ENCODE results near the gene EN1.

Gene EN1

DNA sequence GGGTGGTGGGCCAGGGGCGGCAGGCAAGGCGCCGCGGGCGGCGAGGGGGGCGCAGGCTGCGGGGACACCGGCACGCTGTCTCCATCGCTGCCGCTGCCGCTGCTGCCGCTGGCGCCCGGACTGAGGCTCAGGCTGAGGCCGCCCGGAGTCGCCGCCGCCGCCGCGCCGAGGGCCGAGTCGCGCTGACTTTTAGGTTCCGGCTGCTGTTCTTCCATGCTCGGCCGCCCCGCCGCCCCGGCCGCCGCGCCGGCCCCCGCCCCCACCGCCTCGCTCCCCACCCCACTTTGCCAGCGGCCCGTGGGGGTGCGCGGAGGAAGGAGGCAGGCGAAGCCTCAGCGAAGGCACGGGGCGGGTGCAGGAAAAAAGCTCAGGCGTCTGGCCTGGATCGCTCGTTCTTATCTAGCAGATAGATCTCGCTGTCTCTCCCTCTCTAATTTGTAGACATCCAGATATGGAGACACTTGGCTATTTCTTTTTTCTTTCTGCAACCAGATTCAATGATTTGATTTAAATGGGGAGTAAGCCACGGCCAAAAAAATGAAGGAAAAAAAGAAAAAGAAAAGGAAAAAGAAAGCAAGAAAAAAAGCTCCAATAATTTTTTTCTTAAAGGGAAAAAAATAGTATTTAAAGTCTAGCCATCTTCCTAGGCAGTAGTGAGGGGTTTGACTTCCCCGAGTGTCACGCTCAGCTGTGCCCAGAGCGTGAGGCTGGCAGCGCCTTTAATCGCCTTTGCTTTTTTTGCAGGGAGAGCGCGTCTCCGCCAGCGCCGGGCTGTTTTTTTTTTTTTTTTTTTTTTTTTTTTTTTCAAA is at the start of gene EN1:
Gene EN1, minus strand, starts transcription at position 696 of the 809 bp plus-strand sequence. Its CDS starts 481 bp downstream, at position 215.
- no peak for DNase-seq

DNA sequence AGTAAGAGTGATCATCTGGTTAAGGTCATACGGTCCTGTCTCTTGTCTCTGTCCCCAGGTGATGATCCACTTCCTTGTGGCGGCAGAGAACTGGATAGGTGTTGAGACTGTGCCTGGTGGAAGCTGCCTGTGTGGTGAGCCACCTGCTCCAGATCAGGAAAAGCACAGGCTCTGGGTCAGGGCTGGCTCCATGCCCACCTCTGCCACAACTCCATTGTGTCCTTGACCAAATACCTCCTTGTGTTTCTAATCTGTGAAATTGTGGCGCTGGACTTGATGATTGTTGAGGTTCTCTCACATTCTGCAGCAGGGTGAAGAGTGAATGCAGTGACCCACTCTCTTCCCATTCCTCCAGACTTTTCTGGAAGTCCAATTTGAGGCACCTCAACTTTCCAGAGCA is 45.7 kb upstream of the EN1 start:
- no peak for DNase-seq

DNA sequence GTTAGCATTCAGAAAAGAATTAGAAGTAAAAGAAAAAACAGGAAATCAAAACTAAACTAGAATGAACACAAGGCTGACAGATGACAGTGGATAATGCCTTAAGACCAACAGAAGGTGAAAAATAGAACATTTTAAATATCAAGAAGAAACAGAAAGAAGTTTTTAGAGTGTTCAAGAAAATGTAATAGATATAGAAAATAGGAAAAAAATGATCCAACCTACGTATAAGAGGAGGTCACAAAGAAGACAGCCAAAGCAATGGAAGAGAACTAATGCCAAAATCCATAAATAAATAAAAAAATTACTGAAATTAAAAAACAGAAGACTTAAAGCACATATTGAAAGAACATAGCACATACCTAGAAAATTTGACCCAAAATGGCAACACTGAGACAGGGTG is 42.5 kb upstream of the EN1 start:
- no peak for DNase-seq

DNA sequence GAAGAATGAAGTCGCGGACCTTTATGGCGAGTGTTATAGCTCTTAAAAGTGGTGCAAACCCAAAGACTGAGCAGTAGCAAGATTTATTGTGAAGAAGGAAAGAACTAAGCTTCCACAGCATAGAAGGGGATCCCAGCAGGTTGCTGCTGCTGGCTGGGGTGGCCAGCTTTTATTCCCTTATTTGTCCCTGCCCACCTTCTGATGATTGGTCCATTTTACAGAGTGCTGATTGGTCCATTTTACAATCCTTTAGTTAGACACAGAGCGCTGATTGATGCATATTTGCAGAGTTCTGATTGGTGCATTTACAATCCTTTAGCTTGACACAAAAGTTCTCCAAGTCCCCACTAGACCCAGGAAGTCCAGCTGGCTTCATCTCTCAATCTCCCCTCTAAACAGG is 36.3 kb upstream of the EN1 start:
- no peak for DNase-seq

DNA sequence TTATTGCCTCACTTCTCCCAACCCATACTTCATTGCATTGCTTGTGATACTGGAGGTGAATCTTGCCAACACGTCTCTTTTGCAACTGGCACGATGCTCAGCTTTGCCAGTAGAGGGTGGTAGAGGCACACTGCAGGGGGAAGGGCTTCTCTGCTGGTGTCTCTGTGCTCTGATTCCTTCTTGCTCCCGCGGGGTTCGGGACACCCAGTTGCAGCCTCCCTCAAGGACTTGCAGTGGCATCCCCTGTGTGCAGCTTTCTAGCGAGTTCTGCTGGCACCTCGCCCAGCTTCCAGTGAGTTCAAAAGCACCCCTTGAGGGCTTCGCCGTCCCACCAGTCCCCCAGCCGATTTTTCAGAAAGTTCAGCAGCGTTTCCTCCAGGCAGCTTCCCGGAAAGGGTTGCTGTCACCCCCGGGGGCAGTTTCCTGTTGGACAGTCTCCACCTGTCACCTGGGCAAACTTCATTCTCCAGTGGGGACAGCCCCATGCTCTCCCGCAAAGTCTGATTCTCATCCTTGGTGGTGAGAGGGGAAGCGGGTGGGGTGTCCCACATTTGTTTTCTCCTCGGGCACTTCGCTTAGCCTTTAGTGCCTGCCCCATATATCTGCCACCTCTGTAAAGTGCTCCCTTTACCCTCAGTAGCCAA is 35.4 kb upstream of the EN1 start:
- peak; percentile 71 for DNase-seq

DNA sequence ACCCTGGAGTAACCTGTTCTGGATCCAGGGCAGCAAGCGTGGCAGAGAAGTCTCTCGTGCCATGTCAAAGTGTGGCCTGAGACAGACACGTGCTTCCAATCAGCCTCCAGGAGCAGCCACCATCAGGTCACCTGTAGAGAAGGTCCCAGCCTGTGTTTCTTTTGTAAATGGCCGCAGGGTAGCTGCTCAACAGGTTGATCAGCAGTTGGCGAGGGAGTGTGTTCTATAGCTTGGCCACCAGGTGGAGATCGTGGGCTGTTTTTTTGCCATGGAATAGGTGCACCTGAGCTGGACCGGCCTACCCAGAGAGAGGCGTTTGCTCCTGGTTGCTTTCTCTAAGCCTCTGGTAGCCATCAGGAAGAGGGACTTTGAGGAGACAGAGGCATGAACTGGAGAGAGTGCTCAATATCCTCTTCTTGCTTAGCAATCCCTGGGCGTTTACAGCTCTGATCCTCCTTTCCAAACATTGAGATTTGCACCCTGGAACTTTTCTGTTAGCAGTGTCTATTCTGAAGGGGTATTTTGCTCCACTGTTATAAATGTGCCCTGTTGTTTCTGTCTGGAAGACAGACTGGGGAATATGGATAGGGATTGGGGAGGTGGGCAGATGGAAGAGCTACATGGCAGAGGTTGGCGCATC is 34.2 kb upstream of the EN1 start:
- DNase-seq = peak; percentile 71

DNA sequence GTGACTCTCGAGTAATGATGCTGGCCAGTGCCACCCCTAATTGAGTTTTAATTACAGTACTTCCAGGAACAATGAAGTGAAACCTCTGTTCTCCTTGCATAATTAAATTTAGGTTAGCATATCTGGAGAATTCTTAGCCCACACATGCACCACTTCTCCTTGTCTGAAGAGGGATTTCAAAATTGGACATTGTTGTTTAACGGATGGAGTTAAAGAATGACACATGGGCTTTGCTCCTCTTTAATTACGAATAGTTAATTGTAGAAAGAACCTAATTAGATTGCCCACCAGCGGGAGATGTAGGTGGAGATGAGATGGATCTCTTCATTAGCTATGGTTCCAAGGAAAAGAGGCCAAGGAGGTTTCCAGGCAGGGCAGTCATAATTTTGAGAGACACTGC is 33.1 kb upstream of the EN1 start:
- DNase-seq = no peak

DNA sequence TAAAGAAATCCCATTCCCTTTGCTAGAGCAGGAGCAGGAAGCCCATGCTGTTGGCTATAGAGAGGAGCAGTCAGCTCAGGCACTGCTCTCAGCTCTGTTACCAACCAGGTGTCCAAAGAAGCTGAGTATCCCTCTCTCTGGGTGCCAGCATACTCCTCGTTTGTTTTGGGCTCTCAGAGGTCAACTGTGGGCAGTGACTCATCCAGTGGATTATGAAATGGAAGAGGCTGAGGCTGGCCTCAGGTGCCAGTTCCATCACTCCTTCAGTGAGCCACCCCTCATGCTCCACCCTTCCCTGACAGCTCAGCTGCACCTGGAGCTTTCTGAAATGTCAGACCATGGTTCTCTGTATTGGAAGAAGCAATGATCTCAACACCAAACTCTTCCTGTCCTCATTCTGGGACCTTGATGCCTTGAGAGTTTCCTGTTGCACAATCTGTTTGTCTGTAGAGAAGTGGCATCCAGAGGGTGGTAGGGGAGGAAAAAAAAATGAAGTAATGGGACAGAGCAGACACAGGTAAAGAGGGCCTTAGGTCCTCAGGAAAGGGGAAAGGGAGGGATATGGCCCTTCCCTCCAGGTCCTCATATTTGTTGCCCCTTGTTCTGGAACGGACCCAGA is 31.2 kb upstream of the EN1 start:
- DNase-seq = no peak

DNA sequence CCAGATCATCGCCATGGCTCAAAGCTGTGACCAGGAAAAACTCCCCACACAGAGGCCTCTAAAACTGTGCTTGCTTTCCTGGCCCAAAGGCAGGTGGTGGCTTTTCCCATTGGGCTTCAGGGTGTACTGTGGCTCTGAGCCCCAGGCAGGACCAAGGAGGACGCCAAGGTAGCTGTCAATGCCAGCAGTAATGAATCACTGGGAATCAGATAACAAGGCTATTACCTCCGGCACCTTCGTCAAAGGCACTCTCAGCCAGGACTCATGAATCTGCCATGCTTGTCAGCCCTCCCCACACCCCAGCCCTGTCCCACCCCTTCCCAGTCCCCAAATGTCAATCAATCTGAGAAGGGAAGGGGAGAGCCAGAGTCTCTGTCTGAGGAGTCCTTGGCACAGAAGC is 27.9 kb upstream of the EN1 start:
- DNase-seq = no peak

DNA sequence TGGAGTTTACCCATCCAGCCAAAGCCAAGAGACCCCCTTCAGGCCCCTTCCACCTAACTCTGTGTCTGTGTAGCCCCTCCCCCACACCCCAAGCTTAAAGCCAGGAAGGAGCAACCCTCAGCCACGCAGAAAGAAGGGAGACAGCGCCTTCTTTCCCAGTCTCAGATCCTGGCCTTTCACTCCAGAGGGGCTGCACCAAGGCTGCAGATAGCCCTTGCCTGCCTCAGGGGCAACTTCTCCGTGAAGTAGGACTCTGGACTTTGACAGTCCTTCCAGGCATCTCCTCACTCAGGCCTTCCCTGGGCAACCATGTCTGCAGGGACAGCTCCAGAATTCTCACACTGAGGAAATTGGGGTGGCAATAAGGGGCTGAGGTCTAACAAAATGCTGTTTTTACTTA is 26.9 kb upstream of the EN1 start:
- DNase-seq = no peak

DNA sequence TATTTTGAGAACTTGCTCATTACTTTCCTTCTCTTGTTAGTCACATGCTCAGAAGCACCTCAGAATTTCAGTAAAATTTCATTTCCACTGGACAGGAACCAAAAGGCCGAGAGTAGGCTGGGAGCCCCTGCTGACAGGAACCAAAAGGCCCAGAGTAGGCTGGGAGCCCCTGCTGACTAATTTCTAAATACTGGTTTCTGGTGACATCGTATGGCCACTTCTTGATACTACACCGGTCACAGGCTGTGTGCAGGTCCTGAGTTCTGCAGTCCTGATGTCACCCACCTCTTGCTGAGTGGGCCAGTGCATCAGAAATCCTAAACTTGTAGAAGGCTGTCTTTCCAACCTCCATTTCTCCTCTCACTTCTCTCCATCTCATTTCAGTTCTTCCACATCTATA is 17.7 kb upstream of the EN1 start:
- DNase-seq = no peak

DNA sequence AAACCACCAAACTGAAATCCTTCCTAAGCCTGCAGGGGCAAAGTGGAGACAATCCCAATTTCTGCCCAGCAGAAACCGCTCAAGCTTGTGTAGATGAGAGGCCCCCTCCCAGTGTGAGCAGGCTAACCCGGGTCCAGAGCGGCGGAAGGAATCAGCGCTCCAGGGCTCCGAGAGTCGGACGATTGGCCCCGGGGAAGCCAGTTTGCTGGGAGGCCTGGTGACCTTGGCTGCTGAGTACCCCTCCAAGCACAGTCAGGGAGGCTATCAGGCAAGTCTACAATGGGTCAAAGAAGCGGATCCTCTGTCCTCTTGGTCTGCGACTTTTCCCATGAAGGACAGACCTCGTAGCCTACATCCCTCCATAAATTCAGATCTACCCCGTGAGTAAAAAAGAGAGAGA is 16.8 kb upstream of the EN1 start:
- no peak for DNase-seq

DNA sequence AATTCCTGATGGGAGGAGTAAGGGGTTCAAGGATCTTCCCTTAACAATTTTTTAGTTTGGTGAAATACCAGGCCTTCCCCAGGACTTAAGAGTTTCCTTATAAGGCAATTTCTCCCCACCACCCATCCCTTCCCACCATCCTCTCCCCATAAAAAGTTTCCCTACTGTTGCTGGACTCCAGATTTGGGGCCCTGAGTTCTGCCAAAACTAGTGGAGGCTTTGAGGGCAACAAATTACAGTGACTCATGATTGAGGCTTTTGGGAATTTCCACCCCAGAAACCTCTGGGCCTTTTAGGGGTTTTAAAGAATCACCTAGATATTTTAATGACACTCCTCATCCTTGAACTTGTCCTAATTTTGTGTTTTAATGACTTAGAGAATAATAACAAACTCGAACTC is 14.3 kb upstream of the EN1 start:
- DNase-seq = no peak

DNA sequence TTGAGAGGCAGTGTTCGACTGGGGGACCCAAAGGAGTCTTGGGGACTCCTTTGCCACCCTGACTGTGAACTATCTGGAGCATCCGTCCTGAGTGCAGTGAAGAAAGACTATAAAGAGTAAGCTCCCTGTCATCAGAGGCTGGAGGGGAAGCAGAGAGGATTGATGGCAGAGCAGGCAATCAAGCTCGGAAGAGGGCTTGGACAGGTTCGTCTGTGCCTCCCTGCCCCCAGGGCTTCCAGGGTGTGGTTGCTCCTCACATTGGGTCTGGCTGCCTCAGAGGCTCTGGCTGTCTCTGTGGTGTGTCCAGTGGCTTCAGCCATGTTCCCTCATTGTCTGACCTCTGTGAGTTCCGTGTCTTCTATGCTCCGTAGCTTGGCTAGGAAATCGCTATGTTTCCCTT is 13.8 kb upstream of the EN1 start:
- no peak for DNase-seq

DNA sequence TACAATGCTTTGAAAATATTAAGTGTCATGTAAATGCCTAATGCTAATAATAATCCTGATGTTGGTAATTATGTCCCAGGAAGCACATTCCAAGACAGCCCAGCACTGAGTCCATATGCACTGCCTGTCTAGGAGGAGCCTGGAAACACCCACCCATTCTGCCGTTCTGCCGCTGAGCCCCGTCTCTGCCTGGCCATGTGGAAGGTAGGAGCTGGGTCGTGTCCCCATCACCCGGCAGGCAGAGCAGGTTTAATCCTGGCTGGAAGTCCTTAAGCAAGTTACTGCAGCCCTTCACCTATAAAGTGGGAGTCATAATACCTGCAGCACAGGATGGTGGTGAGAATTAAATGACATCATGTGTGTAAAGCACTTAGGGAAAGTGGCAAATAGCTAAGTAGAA is 13.1 kb upstream of the EN1 start:
- DNase-seq = no peak

DNA sequence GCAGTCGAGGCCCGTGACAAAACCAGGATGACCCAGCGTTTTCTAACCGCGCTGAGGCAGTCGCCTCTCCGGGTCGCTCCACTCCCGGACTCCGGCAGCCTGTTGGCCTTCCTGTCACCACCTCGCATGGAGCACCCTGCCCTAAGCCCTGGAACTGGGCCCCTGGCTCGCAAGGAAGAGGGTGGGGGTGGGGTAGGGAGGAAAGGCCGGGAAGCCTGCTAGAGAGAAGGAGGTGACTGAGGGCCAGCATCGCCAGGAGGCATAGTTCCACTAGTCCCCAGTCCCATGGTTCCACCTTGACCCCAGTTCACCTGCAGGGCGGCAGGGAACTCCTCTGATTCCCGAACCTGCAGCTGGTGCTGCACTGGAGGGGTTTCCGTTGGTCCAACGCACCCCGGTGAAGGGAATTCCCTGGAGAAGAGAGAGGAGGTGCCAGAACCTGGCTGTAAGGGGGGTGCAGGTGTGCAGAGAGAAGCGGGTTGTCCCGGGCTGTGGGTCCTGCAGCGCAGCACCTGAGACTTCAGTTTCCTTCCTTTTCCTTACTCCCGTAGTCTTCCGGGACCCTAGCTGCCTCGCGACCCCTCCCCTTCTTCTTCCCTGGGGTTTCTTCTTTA is 11.8 kb upstream of the EN1 start:
- DNase-seq = no peak

DNA sequence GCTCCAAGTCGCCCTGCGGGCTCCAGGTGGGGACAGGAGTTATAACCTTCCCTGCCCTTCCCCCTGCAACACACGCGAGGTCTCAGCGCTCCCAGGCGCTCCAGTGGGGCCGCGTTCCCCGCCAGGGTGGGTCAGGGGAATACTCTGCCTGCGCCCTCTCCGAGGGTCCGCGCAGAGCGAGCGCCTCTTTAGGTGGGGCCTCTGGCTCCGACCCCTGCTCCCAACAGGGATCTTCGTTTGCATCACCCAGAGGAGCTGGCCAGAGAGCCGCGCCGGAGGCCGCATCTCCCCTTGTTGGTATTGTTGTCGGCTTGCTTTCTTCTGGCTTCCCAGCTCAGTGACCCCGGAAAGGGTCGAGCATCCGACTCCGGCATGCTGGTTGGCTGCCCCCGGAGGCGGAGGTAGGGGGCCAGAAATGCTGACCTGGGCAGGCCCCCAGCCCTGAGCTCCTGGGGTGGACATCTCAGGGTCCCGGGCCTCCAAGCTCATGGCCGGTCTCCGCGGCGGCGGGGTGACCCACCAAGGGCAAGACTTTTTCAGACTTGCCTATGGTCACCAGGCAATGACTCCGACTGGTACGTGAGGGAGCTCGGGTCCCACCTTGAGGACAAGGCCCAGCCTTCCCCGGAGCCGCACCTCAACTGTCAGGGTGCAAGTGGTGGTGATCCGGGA is 11.2 kb upstream of the EN1 start:
- DNase-seq = no peak

DNA sequence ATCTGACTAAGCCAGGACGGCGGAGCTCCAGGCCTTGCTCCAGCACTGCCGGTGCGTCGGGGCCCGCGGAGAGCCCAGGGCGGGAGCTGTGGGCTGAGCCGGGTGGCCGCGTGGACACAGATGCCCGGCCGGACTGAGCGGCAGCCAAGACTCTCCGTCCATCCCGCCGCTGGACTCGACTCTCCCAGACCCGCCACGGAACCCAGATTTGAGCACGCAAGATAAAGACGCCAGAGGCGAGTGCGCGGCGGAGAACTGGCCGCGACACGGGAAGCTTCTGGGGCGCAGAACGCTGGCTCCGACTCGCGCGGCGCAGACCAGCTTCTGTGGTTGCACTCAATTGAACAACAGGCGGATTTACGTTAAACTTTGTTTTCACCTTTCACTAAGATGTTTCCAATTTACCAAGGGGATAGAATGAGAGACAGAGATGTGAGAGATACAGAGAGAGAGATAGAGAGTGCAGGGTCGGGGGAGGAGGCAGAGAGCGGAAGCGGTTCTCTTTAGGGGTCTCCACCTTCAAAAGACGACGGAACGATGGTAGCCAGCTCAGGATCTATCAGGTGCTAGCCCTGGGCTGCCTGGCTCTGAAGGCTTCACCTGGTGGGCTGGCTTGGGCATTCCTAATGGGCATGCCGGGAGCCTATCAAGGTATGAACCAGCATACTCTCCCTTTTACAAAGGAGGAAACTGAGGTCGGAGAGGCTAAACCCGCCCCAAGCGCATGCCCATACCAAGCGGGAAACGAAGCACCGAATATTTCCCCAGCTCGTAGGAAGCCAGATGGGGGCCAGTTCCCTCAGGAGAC is 10.4 kb upstream of the EN1 start:
- no peak for DNase-seq

DNA sequence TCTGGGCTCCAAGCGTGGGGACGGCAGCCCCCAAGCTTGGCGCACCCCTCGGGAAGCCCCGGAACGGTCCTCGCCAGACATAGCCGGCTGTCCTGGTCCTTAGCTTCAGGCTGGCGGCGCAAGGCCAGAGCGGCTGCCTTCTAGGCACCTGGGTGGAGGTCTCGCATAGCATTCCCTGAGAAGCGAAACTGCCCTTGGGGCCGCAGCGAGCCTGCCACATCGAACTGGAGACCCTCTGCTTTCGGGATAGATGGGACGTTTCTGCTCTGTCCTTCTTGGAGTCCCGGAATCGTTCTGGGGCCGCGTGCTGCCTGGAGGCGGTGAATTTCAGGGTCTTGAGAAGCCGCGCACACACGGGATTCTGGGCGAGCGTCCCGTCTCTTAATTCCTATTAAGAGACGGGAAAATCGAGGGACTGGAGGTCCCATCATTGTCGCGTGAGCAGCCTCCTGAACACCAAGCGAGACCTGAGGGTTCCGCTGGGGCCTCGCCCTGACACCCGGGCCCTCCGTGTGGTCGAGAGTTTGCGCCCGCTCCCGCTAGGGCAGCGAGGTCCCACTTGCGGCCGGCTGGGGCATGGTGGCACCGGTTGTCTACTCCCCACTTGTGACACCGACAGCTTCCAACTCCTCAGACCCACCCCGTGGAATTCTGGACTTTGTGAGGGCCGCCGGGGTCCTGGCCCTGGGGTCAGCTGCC is 9.7 kb upstream of the EN1 start:
- DNase-seq = no peak

DNA sequence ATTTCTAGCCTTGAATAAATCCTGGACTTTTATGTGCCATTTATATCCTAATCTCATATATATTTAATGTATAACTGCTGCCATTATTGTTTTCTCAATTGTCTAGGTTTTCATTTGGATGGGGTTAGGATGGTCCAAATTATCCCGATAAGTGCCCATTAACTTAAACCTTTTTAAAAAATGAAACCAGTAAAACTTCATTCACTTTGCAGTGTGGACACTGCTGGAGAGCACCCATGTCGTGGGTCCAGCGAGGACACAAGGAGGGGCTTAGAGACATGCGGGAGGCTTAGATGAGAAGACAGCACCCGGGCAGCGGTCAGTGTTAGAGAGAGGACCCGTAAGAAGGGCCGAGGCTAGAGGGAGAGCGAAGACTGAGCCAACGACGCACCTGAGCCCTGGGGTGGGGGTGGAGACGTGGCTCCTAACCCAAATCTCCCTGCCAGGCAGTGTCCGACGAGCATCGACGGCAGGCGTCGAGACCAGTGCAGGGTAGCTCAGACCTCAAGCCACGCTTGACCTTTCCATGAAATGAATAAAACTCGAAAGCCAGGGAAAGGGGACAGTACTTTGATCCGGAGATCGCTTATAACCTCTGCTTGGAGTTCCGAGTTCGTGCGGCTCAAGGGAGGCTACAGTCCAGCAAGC is 9.0 kb upstream of the EN1 start:
- no peak for DNase-seq

Measured in stimulated activated CD4-positive, alpha-beta T cell treated with anti-CD3 and anti-CD28 coated beads, Interleukin-4, amount 100 ng/mL, for 24 hours (primary cell).